ENCODE measurements around the gene KRT27. TPM values are rescaled to one million over a fixed set of nuclear protein-coding genes. Genes with fewer than 3 reads are reported as not detected.

The KRT27 gene
- total RNA-seq, 2 experiments from 2014 or later: not detected

DNA sequence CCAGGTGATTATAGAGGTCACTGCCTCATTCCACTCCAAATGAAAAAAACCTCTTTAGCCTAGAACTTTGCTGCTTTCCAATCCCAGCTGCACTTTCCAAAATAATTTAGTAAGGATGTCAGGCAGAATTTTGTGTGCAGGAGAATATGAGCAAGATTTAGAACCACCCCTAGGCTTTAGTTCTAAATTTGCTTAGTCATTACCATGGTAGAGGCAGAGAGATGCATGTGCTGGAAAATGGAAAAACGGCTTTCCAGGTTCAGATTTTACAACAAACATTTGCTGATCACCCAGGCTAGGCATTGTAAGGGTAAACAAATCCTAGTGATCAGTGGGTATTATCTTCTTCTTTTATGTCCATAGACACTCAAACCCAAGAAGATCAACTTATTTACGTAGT lies 16.7 kb downstream of the KRT27 start:
- Mint-ChIP-seq H3K4me3 (no peak overlapping the region), H3K27me3 (peaks cover 18% of the 10 kb centered on the region), H3K36me3 (ENCODE audit: low read depth) (no peaks in the 10 kb centered on the region), H3K9me3 (peaks cover 19% of the 10 kb centered on the region), H3K27ac (no peak overlapping the region), H3K4me1 (ENCODE audit: low read depth) (no peaks in the 10 kb centered on the region)
- intact Hi-C loops (cut with micrococcal nuclease): no loop called here
- no peak for TF ChIP-seq CTCF (IDR thresholded peaks at IDR 0.05)
- CTCF ChIA-PET: no interaction called here
- ATAC-seq (no peak), DNase-seq (no peak)
- POLR2A ChIA-PET: no interaction called here

DNA sequence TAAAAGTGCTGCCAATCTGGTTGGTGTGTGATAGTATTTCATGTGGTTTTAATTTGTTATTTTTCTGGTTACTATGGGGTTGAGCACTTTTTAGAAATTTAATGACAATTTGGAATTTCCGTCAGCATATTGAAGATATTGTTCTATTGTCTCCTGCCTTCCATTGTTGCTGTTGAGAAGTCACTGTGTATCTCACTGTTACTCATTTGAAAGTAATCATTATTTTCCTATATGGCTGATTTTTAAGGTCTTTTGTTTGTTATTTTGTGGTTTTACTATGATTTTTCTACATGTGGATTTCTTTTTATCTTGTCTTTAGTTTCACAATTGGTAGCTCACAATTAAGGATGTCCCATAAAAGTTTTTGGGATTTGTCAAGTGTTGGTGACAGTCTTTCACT lies 18.6 kb downstream of the KRT27 start:
- intact Hi-C loops (cut with micrococcal nuclease): no loop called here
- ATAC-seq (no peak), DNase-seq (no peak)
- POLR2A ChIA-PET: interaction anchor here (0.8 kb wide), 1 partner anchor 202 kb away, joined by 4 read pairs; no protein-coding TSS in a partner anchor
- H3K27me3 Mint-ChIP-seq: peaks cover 15% of the 10 kb centered on the region
- no peaks in the 10 kb centered on the region for H3K36me3 Mint-ChIP-seq (ENCODE audit: low read depth)
- H3K9me3 Mint-ChIP-seq: peaks cover 31% of the 10 kb centered on the region
- CTCF ChIA-PET: no interaction called here
- H3K4me1 Mint-ChIP-seq (ENCODE audit: low read depth): no peaks in the 10 kb centered on the region
- H3K4me3 Mint-ChIP-seq: no peak overlapping the region
- H3K27ac Mint-ChIP-seq: no peak overlapping the region
- no peak for TF ChIP-seq CTCF (IDR thresholded peaks at IDR 0.05)

DNA sequence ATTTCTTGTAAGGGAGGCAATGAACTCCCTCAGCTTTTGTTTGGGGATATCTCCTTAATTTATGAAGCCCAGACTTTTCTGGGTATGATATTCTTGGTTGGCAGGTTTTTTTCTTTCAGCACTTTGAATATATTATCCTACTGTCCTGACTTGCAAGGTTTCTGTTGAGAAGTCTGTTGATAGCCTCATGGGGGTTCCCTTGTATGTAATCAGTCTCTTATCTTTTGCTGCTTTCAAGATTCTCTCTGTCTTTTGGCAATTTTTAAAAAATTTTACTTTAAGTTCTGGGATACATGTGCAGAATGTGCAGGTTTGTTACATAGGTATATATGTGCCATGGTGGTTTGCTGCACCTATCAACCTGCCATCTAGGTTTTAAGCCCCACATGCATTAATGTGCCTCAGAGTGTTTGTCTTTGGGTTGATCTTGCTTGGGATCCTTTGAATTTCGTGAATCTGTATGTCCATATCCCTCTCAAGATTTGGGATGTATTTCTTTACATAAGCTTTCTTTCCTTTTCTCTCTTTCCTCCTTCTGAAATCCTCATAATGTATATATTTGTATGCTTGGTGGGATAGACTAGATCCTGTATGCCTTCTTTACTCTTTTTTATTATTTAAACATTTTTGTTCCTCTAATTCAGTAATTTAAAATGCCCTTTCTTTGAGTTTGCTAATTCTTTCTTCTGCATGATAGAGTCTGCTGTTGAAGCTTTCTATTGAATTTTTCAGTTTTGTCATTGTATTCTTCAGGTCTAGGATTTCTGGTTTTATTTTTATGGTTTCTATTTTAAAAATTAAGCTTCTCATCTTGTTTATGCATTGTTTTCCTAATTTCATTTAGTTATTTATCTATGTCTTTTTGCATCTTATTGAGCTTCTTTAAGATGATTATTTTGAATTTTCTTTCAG lies 22.0 kb downstream of the KRT27 start:
- no peak for TF ChIP-seq CTCF (IDR thresholded peaks at IDR 0.05)
- H3K9me3 Mint-ChIP-seq: peaks cover 36% of the 10 kb centered on the region
- CTCF ChIA-PET: no interaction called here
- H3K27ac Mint-ChIP-seq: no peak overlapping the region
- no peaks in the 10 kb centered on the region for H3K4me1 Mint-ChIP-seq (ENCODE audit: low read depth)
- intact Hi-C loops (cut with micrococcal nuclease): no loop called here
- ATAC-seq (no peak), DNase-seq (no peak)
- H3K36me3 Mint-ChIP-seq (ENCODE audit: low read depth): no peaks in the 10 kb centered on the region
- H3K4me3 Mint-ChIP-seq: no peak overlapping the region
- POLR2A ChIA-PET: no interaction called here
- peaks cover 28% of the 10 kb centered on the region for H3K27me3 Mint-ChIP-seq

- CTCF ChIA-PET: no interaction called here
- POLR2A ChIA-PET: no interaction called here
- no peak within 1 kb of the TSS for H3K4me3 Mint-ChIP-seq
- H3K4me1 Mint-ChIP-seq (ENCODE audit: low read depth): no peaks in the 10 kb centered on the region
- ATAC-seq (no peak), DNase-seq (no peak)
- TF ChIP-seq CTCF (IDR thresholded peaks at IDR 0.05): no peak
- H3K36me3 Mint-ChIP-seq (ENCODE audit: low read depth): no peaks in the 10 kb centered on the region
- no peak within 1 kb of the TSS for H3K27ac Mint-ChIP-seq
- H3K27me3 Mint-ChIP-seq: peaks cover 36% of the 10 kb centered on the region
- intact Hi-C loops (cut with micrococcal nuclease): no loop called here
- H3K9me3 Mint-ChIP-seq: peaks cover 13% of the 10 kb centered on the region
Measured at GRCh38 chr17:40755231-40755630, 27.1 kb downstream of the KRT27 start, which contains the start of gene KRT25. TSS of gene KRT25 (minus strand) at chr17:40755331. CDS start at chr17:40755271, 60 bp downstream.

- H3K36me3 Mint-ChIP-seq (ENCODE audit: low read depth): no peaks in the 10 kb centered on the region
- H3K4me3 Mint-ChIP-seq: no peak overlapping the region
- CTCF ChIA-PET: no interaction called here
- no peaks in the 10 kb centered on the region for H3K4me1 Mint-ChIP-seq (ENCODE audit: low read depth)
- ATAC-seq: no peak
- peaks cover 38% of the 10 kb centered on the region for H3K27me3 Mint-ChIP-seq
- TF ChIP-seq CTCF (IDR thresholded peaks at IDR 0.05): no peak
- intact Hi-C loops (cut with micrococcal nuclease): no loop called here
- no peak for DNase-seq
- POLR2A ChIA-PET: no interaction called here
- peaks cover 6% of the 10 kb centered on the region for H3K9me3 Mint-ChIP-seq
- H3K27ac Mint-ChIP-seq: no peak overlapping the region
Measured at GRCh38 chr17:40753804-40754203, 28.5 kb downstream of the KRT27 start.

All from activated CD8-positive, alpha-beta T cell treated with anti-CD3 and anti-CD28 coated beads for 36 hours (primary cell).